NT2/D1 (cell line): Measurements from ENCODE around the gene GCSAM.

Experiments used
- DNase-seq: peaks from one replicate; pipeline ENCODE4 v3.0.0-alpha.2; 2011; ENCODE audit warnings: low read depth, low spot score
- H3K27me3 ChIP-seq: 2 replicates; pipeline ENCODE4 v1.6.0; 2011; ENCODE audit warnings: mild to moderate bottlenecking; ENCODE audit not compliant: insufficient read length, insufficient read depth
- H3K36me3 ChIP-seq: 2 replicates; pipeline ENCODE4 v1.6.1; 2011; ENCODE audit warnings: mild to moderate bottlenecking, low read length, mixed read lengths; ENCODE audit not compliant: insufficient read depth, insufficient read length
- H3K4me1 ChIP-seq: 2 replicates; pipeline ENCODE4 v1.5.1; 2011; ENCODE audit not compliant: insufficient read depth, insufficient read length
- H3K4me3 ChIP-seq: 2 replicates; pipeline ENCODE4 v1.5.1; 2011; ENCODE audit warnings: low read depth; ENCODE audit not compliant: insufficient read length
- H3K9ac ChIP-seq: 2 replicates; pipeline ENCODE4 v1.6.0; 2011; ENCODE audit warnings: low read depth; ENCODE audit not compliant: insufficient read length
- H3K9me3 ChIP-seq: 2 replicates; pipeline ENCODE4 v1.5.1; 2011; ENCODE audit warnings: mild to moderate bottlenecking, low read length; ENCODE audit not compliant: insufficient read depth
- SUZ12 ChIP-seq: IDR thresholded peaks from 2 replicates; pipeline ENCODE4 v1.6.1; 2011; ENCODE audit not compliant: insufficient read length, insufficient read depth; ENCODE audit errors: extremely low read depth
- YY1 ChIP-seq: IDR thresholded peaks from 2 replicates; pipeline ENCODE4 v1.6.1; 2011; ENCODE audit not compliant: insufficient read length, insufficient read depth
- ZNF274 ChIP-seq: IDR thresholded peaks from 2 replicates; pipeline ENCODE4 v1.6.1; 2011; ENCODE audit warnings: mild to moderate bottlenecking, low read depth, low read length

The GCSAM gene

DNA sequence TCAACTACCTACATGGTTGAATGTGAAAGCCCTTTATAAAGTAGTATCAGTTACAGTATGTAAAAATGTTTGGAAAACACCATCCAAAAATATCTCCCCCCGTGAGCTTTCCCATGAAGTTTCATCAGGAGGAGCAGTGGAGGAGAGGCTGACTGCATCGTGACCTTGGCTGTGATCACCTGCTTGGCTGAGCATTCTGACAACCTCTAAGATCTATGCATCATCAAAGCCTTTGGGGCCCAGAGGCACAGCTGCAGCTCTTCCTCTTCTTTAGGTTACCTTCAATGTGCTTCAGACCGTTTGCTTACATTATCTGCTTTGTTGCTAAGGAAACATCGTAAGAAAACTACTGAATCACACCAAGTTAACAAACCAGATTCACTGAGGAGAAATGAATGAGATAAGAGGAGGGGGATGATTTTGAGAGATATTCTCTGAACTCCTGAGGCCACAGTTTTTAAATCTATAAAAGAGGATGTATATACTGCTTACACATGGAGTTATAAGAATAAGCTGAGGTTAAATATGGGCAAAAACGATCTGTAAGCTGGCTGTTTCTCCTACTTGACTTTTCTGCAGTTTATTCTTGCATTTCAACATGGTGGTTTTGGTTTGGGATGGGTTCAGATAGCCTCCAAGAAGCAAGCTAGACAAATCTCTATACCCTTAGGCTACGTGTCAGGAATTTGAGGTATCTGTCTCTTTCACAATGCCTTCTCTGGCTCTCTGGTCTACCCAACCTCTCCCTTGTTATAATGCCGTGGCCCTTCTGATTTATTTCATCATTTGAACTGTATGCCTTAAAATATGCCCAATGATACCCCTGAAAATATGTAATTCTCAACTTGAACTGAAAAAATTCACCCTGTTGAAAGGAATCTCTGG lies 4.0 kb downstream of the GCSAM start:
- no peak for TF ChIP-seq SUZ12
- no peak for TF ChIP-seq YY1
- TF ChIP-seq ZNF274: no peak
- Histone ChIP-seq H3K9ac (no peak overlapping the region), H3K4me1 (peaks cover 2% of the 10 kb centered on the region), H3K36me3 (peaks cover 21% of the 10 kb centered on the region), H3K9me3 (no peaks in the 10 kb centered on the region), H3K27me3 (no peaks in the 10 kb centered on the region), H3K4me3 (no peak overlapping the region)
- no peak for DNase-seq

DNA sequence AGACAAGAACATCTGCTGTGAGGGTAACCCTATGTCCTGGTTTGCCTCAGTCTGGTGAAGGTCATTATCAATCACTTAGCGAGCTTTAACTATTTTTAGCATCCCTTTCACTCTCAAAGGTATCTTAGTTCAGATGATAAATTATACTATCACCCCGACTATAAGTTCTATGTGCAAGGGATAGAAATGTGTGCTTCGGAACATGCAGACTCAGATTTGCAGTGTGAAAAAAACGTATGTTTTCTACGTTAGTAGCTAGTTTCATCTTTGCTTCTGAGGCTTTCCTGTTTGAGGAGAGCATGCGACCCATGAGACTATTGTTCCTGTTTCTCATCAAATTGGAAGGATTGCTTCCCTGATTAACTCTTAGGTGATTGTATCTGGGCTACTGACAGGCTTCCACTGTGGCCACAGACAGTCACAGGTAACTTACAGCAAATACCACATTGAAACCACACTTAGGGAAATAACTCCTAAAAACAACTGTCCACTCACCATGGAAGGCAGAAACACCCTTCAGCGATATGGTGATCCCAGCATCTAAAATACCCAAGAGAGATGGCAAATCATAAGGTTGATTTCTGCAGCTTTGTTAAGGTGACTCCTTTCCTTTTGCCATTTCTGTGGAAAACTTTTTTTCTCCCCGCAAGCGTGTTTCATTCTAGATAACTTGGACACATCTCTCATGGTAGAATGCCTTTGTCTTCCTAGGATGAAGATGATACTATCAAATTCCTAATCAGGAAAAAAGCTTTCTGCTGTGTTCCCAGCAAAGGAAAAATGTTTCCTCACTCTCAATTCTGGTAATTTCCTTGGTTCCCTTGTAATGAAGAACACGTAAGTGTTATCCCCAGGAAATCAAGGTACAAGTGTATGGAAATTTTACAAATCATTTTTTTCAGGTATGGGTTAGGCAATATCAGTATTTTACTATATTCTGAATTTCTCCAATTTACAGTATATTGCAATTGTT lies 5.2 kb downstream of the GCSAM start:
- no peak for DNase-seq
- Histone ChIP-seq H3K27me3 (no peaks in the 10 kb centered on the region), H3K9ac (no peak overlapping the region), H3K4me1 (peaks cover 2% of the 10 kb centered on the region), H3K4me3 (no peak overlapping the region), H3K9me3 (no peaks in the 10 kb centered on the region), H3K36me3 (peaks cover 33% of the 10 kb centered on the region)
- TF ChIP-seq YY1 (no peak), ZNF274 (no peak), SUZ12 (no peak)

DNA sequence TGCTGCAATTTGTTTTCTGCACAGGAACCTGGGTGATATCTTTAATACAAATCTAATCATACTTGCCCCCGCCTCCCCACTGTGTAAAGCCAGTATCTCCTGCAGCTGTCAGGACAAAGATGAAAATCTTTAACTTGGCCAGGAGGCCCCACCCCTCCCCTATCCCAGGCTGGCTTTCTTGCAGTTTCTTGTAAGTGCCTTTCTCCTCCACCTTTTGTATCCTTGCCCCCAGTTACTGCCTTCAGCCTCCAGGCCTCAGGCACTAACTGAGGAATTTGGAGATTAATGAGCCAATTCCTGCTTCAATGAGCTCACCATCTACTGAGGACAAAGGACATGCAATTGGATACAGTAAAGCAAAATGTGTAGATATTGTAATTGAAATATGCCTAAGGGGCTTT lies 6.5 kb downstream of the GCSAM start:
- H3K9me3 ChIP-seq: no peaks in the 10 kb centered on the region
- H3K9ac ChIP-seq: no peak overlapping the region
- no peak for TF ChIP-seq YY1
- TF ChIP-seq ZNF274: no peak
- TF ChIP-seq SUZ12: no peak
- no peaks in the 10 kb centered on the region for H3K27me3 ChIP-seq
- peaks cover 2% of the 10 kb centered on the region for H3K4me1 ChIP-seq
- H3K36me3 ChIP-seq: peaks cover 42% of the 10 kb centered on the region
- peak; percentile 85 for DNase-seq
- H3K4me3 ChIP-seq: no peak overlapping the region

DNA sequence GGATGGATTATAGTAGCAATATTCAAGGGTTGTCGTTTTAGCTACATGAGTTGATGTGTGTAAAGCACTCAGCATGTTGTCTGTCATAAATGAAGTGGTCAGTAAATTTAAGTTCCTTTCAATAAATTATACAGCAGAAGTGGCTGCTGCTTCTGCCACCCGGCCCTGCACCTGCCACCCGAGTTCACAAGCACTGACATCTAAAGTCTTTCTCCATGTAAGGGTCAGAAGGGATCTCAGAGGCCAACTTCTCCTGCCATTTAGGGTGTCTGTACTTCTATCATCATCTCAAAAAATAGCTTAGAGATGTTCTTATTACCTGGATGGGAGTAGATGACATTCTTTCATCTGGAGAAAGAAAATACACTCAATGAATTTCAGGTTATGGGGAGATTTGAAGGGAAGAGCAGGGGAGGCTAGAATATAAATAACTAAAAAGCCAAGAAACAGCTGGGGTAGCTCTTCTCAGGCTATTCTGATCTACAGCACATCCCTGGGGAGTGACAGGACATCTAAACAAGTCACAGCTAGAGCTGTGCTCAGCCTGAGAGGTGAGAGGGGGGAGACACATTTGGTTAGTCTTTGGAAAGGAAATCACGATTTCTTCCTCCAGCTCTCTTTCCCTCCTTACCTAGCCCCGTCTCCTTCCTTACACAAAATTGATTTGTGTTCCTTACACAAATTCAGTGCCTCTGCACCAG lies 8.0 kb downstream of the GCSAM start:
- H3K27me3 ChIP-seq: no peaks in the 10 kb centered on the region
- TF ChIP-seq ZNF274: no peak
- H3K4me1 ChIP-seq: peaks cover 2% of the 10 kb centered on the region
- no peak for DNase-seq
- H3K9me3 ChIP-seq: no peaks in the 10 kb centered on the region
- H3K36me3 ChIP-seq: peaks cover 44% of the 10 kb centered on the region
- H3K4me3 ChIP-seq: no peak overlapping the region
- no peak overlapping the region for H3K9ac ChIP-seq

DNA sequence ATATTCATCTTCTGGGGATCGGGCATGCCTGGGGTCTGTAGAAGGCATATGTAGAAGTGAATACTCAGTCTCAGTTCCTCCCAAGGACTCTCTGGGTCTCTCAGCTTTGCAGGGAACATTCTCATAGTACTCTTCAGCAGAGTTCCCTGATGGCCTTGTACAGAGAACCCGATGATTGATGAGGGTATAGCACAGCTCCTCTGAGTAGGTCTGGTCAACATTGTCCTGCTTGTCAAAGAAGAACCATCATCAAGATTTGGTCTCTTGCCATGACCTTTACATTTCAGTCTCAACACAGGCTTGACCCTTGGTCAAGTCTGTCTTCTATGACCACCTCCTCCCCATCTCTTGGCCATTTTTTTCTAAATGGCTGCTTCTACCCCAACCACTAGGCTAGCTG lies 9.5 kb downstream of the GCSAM start:
- Histone ChIP-seq H3K4me1 (no peaks in the 10 kb centered on the region), H3K9ac (no peak overlapping the region), H3K4me3 (no peak overlapping the region), H3K27me3 (no peaks in the 10 kb centered on the region), H3K9me3 (no peaks in the 10 kb centered on the region), H3K36me3 (peaks cover 55% of the 10 kb centered on the region)
- TF ChIP-seq YY1 (no peak), SUZ12 (no peak), ZNF274 (no peak)
- no peak for DNase-seq

DNA sequence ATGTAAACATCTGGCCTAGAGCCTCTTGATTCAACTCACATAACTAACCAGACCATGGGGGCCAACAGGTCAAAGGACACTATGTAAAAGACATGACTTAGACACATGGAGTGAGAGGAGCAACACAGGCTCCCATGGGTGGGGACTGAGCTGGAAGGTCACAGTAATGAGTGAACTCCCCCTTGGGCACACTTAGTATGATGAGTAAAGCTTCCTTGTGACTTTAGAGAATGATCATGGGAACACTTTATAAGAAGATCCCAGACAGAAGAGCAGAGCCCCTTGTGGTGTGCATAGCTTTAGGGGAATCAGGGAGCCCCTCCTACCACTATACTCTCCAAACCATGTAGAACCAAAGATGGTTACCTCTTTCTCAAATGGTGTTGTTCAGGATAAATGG lies 10.2 kb downstream of the GCSAM start:
- no peak for DNase-seq
- Histone ChIP-seq H3K9me3 (no peaks in the 10 kb centered on the region), H3K9ac (no peak overlapping the region), H3K36me3 (peaks cover 57% of the 10 kb centered on the region), H3K4me1 (no peaks in the 10 kb centered on the region), H3K27me3 (no peaks in the 10 kb centered on the region), H3K4me3 (no peak overlapping the region)
- TF ChIP-seq ZNF274: no peak
- TF ChIP-seq SUZ12: no peak
- TF ChIP-seq YY1: no peak
